Stimulated activated CD8-positive, alpha-beta memory T cell treated with anti-CD3 and anti-CD28 coated beads, Interleukin-12 subunit alpha, Interleukin-12 subunit beta, amount 100 ng/mL, for 24 hours (primary cell): Measurements from ENCODE around the gene SENP8.
"Not testable (repeated sequence)": the region's sequence is repeated elsewhere in the genome, so short reads cannot be mapped to it uniquely, and the experiment has no call there.

ENCODE experiments used
- DNase-seq: peaks from one replicate; pipeline ENCODE4 v3.0.0-alpha.2; 2020; ENCODE audit errors: extremely low read depth

SENP8 gene

DNA sequence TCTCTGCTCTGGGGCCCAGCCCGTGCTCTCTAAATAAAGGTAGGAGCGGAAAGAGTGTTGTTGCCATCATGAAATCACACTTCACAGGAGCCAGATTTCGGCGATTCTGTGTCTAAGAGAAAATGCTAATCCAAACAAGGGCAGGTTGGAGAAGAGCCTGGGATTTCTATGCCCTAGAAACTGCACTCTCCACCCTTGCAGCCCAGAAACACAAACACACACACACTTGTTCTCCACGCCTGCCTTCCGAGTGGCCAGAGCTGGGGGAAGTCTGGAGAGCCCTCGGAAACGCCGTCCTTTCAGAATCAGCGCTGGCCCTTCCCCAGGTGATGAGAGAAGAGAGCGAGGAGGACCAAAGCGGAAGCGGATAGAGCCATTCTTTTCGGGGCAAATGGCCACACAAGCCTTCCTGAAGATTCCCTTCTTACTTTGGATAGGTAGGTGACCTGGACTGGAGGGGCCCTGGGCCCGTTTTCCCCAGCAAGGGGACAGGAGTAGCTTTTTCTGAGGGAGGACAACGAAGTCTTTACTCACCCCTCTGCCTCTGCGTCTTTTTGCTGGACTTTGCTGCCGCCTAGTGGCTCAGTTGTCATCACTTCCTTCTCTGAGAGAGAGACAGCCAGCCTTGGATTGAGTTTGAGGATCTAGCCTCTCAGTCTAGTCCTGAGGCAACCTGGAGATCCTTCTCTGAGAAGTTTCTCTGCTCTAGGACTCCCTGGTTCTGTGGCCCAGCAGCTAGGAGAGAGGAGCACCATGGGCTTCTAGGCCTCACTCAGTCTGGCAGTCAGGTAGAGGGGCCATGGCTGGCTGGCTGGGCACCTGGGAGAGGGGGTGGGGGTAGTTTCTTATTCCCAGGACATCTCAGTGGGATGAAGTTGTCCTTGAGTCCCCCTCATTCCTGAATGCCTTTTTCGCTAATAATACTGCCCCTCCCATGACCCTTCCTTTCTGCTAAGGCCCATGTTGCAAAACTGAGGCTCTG lies 37.7 kb downstream of the SENP8 start:
- DNase-seq: peak; percentile 45

- no peak for DNase-seq
Observed at GRCh38 chr15:72156928-72157327, 38.7 kb downstream of the SENP8 start.

- DNase-seq: no peak
Observed at GRCh38 chr15:72160696-72161245, 42.6 kb downstream of the SENP8 start.

- DNase-seq: no peak
Observed at GRCh38 chr15:72161361-72162132, 43.3 kb downstream of the SENP8 start.

DNA sequence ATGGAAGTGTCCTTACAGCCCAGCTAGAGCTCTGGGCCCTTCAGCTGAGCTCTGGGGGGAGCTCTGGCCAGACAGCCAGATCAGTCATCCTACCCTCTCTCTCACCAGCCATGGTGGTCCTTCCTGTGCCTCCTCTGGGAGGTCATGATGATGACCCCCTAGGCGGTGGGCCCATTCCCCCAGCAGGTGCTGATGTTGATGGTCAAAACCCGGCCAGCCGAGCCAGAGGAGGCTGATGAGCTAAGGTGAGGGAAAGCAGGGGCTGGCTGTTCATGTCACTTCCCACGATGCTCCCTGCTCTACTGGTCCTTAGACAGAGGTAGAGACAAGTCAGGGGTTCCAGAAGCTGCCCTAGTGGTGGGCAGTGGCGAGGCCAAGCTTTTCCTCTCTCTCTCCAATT lies 44.4 kb downstream of the SENP8 start:
- no peak for DNase-seq

GRCh38 chr15:72163719-72164118 lies 45.5 kb downstream of the SENP8 start:
- no peak for DNase-seq

DNA sequence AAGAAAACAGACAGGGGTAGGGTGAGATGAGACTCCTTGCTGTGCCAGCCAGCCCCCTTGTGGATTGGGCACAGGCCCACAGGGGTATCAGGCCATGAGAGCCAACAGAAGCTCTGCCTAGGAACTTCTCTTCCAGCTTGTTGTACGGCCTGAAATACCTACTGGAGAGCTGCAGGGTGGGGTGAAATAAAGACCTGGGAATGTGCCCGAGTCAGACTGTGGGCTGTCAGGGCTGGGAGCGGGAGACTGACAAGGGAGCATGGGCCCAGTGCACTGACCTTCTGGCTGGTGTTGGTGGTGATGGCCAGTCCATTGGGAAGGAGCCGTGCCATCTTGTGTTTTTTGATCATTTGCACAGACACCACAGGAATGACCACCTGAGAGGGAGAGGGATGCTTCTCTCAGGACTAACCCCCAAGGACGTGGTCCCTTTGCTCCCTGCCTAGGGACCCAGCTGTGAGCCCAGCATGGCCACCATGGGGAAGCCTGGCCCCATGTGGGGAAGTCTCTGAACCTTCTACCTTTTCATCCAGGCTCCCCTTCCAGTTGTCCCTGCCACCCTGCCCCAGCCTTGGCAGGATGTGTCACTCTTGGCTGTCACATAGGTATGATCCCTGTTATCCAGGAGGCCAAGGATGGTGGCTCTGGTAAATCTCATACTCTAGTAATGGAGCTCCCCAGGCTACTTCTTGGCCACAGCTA lies 48.7 kb downstream of the SENP8 start:
- DNase-seq: no peak

GRCh38 chr15:72167445-72167844 lies 49.2 kb downstream of the SENP8 start:
- no peak for DNase-seq

DNA sequence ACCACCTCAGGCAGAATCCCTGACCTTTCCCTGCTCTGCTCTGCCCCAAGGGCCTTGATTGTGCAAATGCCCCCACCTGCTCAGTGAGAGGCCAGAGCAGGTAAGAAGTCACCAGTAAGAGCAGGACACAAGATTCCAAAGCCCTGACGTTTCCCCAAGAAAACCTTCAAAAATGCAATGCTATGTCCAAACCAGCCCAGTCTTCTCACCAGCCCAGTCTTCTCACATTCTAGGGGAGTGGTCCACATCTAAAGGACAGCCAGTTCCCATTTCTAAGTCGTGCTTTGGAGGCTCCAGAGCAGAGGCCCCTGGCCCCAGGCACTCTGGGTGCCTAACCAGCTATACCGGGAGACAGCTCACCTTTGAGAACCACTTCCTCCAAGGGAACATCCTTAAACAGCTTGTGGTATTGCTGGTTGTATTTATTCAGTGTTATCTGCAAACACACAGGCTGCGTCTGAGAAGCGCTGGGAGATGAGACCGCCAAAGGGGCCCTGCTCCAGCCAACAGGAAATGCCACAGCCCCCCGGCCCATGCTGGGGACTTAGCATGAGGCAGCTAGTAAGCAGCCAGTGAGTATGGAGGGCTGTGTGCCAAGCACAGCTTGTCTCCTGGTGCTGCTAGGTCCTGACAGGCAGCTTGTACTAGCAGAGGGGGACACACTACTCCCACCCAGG lies 50.1 kb downstream of the SENP8 start:
- no peak for DNase-seq

GRCh38 chr15:72168808-72169190 lies 50.6 kb downstream of the SENP8 start:
- no peak for DNase-seq

GRCh38 chr15:72169236-72169920 lies 51.2 kb downstream of the SENP8 start:
- no peak for DNase-seq

- DNase-seq: no peak
Observed at GRCh38 chr15:72169921-72170611, 51.9 kb downstream of the SENP8 start.

DNA sequence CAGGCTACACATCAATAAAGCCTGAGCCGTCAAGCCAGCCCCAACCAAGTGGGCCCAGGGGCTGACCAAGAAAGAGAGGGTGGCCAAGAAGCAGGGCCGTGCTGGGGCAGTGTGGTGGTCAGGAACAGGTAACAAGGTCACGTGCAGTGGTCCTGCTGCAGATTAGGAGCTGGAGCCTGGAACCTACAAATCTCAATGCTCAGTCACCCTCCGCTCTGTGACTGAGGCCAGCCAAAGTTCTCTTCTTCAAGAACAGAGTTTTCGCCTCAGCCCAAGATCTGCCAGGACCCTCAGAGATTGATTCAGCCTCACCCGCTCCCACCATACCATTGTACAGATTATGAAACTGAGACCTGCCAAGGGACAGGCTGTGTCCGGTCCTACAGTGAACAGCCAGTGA lies 52.5 kb downstream of the SENP8 start:
- no peak for DNase-seq

DNA sequence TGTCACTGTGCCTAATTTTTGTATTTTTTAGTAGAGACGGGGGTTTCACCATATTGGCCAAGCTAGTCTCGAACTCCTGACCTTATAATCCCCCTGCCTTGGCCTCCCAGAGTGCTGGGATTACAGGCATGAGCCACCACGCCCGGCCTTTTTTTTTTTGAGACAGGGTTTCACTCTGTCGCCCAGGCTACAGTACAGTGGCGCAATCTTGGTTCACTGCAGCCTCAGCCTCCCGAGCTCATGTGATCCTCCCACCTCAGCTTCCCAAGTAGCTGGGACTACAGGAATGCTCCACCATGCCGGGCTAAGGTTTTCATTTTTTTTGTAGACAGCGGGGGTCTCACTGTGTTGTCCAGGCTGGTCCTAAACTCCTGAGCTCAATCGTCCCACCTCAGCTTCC lies 53.8 kb downstream of the SENP8 start:
- DNase-seq: not testable (repeated sequence)

DNA sequence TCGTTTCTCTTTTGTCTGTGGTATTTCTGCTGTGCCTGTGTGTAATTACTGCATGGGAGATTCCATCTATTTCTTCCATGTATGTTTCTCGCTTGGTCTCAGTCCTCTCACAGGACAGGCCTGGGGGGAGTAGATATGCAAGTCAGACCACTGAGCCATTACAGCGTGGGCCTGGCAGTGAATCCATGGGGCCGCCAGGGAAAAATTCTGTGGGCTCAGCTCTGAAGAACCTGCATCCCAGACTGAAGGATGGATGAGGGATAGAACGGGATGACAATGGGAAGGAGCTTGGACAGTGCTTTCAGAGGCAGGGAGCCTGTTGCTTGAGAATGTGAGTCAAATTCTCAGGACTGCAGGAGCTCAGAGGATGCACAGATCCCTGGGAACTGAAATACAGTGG lies 54.6 kb downstream of the SENP8 start:
- DNase-seq: no peak

DNA sequence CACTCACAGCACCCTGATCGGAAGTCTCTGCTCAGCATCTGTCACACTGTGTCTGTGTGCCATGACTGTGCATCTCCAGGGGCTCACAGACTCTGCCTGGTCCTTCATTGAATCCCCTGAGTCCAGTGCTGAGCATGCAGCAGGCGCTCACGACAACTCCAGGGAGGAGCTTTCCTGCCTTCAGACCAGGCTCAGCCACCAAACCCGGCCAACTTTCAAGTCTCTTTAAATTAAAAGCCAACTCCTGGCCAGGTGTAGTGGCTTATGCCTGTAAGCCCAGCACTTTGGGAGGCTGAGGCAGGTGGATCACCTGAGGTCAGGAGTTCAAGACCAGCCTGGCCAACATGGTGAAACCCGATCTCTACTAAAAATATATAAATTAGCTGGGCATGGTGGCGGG lies 55.2 kb downstream of the SENP8 start:
- DNase-seq: no peak

DNA sequence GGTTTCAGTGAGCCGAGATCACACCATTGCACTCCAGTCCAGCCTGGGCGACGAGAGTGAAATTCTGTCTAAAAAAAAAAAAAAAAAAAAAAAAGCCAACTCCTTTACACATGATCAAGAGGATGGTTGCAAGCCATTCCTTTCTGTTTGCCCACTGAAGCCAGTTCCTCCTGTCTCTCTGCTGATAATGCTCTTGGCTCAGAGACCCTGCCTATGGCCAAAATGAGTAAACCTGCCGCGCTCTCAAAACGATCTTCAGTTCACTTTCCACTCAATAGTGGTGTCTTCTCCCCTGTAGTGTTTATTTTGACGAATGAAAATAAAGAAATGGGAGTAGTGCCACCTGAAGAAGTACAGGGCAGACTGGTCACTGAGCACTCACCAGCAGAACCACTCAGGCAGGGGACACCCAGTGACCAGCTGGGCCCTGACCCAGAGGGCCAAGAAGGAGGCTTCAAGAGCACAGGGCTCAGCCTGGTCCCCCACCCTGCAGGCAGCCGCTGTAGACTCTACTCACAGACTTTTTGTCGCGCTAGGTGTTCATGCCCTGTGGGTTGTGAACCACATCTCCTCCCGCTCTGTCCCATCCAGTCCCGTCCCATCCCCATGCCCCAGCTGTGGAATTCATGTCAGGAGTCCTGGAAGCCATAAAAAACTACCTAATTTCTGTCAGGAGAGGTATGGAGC lies 55.8 kb downstream of the SENP8 start:
- DNase-seq: no peak

DNA sequence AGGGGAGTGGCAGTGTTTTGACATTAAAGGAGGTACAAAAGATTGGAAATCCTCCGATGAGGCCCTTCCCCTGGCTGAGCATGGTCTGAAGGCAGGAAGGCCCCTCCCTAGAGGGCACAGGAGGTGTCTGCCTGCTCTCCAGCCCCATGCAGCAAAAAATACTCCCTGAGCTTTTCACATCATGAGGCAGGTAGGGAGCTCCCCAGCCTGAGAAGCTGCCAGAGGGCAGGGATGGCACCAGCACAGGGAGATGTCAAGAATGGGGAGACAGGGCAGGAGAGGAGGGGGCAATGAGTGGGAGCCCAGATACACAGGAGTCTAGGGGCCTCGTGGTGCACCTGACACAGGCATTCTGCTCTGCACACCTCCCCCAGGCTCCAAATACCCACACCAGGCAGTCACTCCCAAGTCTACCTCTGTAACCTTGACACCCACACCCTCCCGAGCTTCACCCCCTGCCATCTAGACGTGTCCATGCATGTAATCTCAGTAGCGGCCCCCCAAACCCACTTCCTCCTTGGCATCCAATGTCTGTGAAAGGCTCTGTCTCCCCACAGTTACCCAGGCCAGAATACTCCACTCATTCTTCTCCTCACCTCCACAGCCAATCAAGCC lies 56.5 kb downstream of the SENP8 start:
- DNase-seq: no peak
